Nephron (organoid): Measurements from ENCODE around the gene MNX1.

Experiments
- H3K27ac Mint-ChIP-seq, 3 experiments: 2 replicates each; pipeline ENCODE4 v1.8.0; 2020; ENCODE audit warnings: mixed read lengths in 3 of 3, mild to moderate bottlenecking in 2 of 3, moderate library complexity in 1 of 3
- H3K27me3 Mint-ChIP-seq: 2 replicates; pipeline ENCODE4 v1.8.0; 2021; ENCODE audit warnings: low read depth, mild to moderate bottlenecking, moderate library complexity, mixed read lengths
- H3K36me3 Mint-ChIP-seq: 2 replicates; pipeline ENCODE4 v1.8.0; 2020; ENCODE audit warnings: low read depth, mixed read lengths
- H3K4me1 Mint-ChIP-seq: 2 replicates; pipeline ENCODE4 v1.8.0; 2020; ENCODE audit warnings: mixed read lengths
- H3K4me3 Mint-ChIP-seq, 3 experiments: 2 replicates each; pipeline ENCODE4 v1.8.0; 2020; ENCODE audit warnings: mild to moderate bottlenecking in 3 of 3, mixed read lengths in 3 of 3, moderate library complexity in 2 of 3
- H3K9me3 Mint-ChIP-seq: 2 replicates; pipeline ENCODE4 v1.8.0; 2020; ENCODE audit warnings: mixed read lengths
- CTCF ChIP-seq, 3 experiments: fragments of 200-600 bp; sonication (generic); IDR thresholded peaks; one replicate each; pipeline ENCODE4 v1.5.0; 2021; ENCODE audit warnings: antibody characterized with exemption in 3 of 3; ENCODE audit not compliant: unreplicated experiment in 3 of 3

MNX1 gene

GRCh38 chr7:157035979-157036378, 25.5 kb upstream of the MNX1 start:
- Mint-ChIP-seq H3K36me3 (peaks cover 4% of the 10 kb centered on the region), H3K27me3 (peaks cover 69% of the 10 kb centered on the region), H3K27ac (no peak overlapping the region), H3K9me3 (peaks cover 17% of the 10 kb centered on the region), H3K4me1 (no peaks in the 10 kb centered on the region), H3K4me3 (no peak overlapping the region)
- TF ChIP-seq CTCF (IDR thresholded peaks at IDR 0.05; ENCODE audit: unreplicated experiment in 3 of 3): no peak

- Mint-ChIP-seq H3K27me3 (peaks cover 69% of the 10 kb centered on the region), H3K27ac (no peak overlapping the region), H3K4me3 (no peak overlapping the region), H3K9me3 (peaks cover 17% of the 10 kb centered on the region), H3K4me1 (no peaks in the 10 kb centered on the region), H3K36me3 (peaks cover 4% of the 10 kb centered on the region)
- no peak for TF ChIP-seq CTCF (IDR thresholded peaks at IDR 0.05; ENCODE audit: unreplicated experiment in 3 of 3)
These were observed 24.8 kb upstream of the MNX1 start for GRCh38 chr7:157035302-157035701.

GRCh38 chr7:157033483-157034473, 23.3 kb upstream of the MNX1 start:
- no peaks in the 10 kb centered on the region for H3K4me1 Mint-ChIP-seq
- H3K27me3 Mint-ChIP-seq: peaks cover 78% of the 10 kb centered on the region
- H3K36me3 Mint-ChIP-seq: peaks cover 4% of the 10 kb centered on the region
- H3K4me3 Mint-ChIP-seq: no peak overlapping the region
- no peak for TF ChIP-seq CTCF (IDR thresholded peaks at IDR 0.05; ENCODE audit: unreplicated experiment in 3 of 3)
- H3K9me3 Mint-ChIP-seq: peaks cover 17% of the 10 kb centered on the region
- no peak overlapping the region for H3K27ac Mint-ChIP-seq

- Mint-ChIP-seq H3K36me3 (peaks cover 4% of the 10 kb centered on the region), H3K4me3 (no peak overlapping the region), H3K27me3 (peaks cover 87% of the 10 kb centered on the region), H3K4me1 (no peaks in the 10 kb centered on the region), H3K9me3 (peaks cover 17% of the 10 kb centered on the region), H3K27ac (no peak overlapping the region)
- TF ChIP-seq CTCF (IDR thresholded peaks at IDR 0.05; ENCODE audit: unreplicated experiment in 3 of 3): no peak
These were observed 22.4 kb upstream of the MNX1 start for GRCh38 chr7:157032644-157033482.

- H3K4me1 Mint-ChIP-seq: no peaks in the 10 kb centered on the region
- peaks cover 89% of the 10 kb centered on the region for H3K27me3 Mint-ChIP-seq
- no peak overlapping the region for H3K4me3 Mint-ChIP-seq
- H3K27ac Mint-ChIP-seq: no peak overlapping the region
- TF ChIP-seq CTCF (IDR thresholded peaks at IDR 0.05; ENCODE audit: unreplicated experiment in 3 of 3): no peak
- peaks cover 4% of the 10 kb centered on the region for H3K36me3 Mint-ChIP-seq
- H3K9me3 Mint-ChIP-seq: peaks cover 13% of the 10 kb centered on the region
These were observed 21.7 kb upstream of the MNX1 start for GRCh38 chr7:157032128-157032527.
